Small intestine (tissue), 16 donors: Measurements from ENCODE around the gene MPL. TPM values are rescaled to one million over a fixed set of nuclear protein-coding genes. Genes with fewer than 3 reads are reported as not detected.

Experiments used
- DNase-seq, 2 donors: peaks; one replicate each; pipeline versions ENCODE4 v3.0.0 to v3.0.0-alpha.2; 2013
- FAIRE-seq: peaks from 2 replicates; lab custom pipeline; 2012; peaks lifted over from hg19 to GRCh38; lab: Jason Lieb, UNC
- H3K27ac ChIP-seq, 3 donors: one replicate each; pipeline ENCODE4 v1.5.1; 2013; ENCODE audit warnings: low read length in 2 of 3, mild to moderate bottlenecking in 2 of 3, control low read depth in 1 of 3, inconsistent platforms in 1 of 3, low read depth in 1 of 3, moderate library complexity in 1 of 3
- H3K27me3 ChIP-seq, 3 donors: one replicate each; pipeline ENCODE4 v1.6.1; 2013; ENCODE audit warnings: low read length in 3 of 3, inconsistent platforms in 1 of 3; ENCODE audit not compliant: control insufficient read depth in 3 of 3, insufficient read depth in 3 of 3
- H3K36me3 ChIP-seq, 3 donors: one replicate each; pipeline ENCODE4 v1.6.1; 2013; ENCODE audit warnings: low read length in 3 of 3, inconsistent platforms in 1 of 3, low read depth in 1 of 3, mild to moderate bottlenecking in 1 of 3, moderate library complexity in 1 of 3; ENCODE audit not compliant: control insufficient read depth in 3 of 3, insufficient read depth in 2 of 3
- H3K4me1 ChIP-seq, 3 donors: one replicate each; pipeline ENCODE4 v1.6.1; 2013; ENCODE audit warnings: low read length in 2 of 3, inconsistent platforms in 1 of 3, low read depth in 1 of 3, mild to moderate bottlenecking in 1 of 3, moderate library complexity in 1 of 3; ENCODE audit not compliant: control insufficient read depth in 3 of 3, insufficient read depth in 2 of 3
- H3K4me3 ChIP-seq, 3 donors: one replicate each; pipeline ENCODE4 v1.5.1; 2013; ENCODE audit warnings: low read length in 3 of 3, control low read depth in 1 of 3, inconsistent platforms in 1 of 3, low read depth in 1 of 3, mild to moderate bottlenecking in 1 of 3, moderate library complexity in 1 of 3
- H3K9me3 ChIP-seq, 2 donors: one replicate each; pipeline ENCODE4 v1.6.1; 2013; ENCODE audit warnings: low read depth in 1 of 2, low read length in 1 of 2; ENCODE audit not compliant: control insufficient read depth in 2 of 2, insufficient read depth in 1 of 2
- WGBS, 3 donors: extraction: QIAGEN DNeasy Blood & Tissue Kit; methylation state at CpG; one replicate each; pipeline ENCODE4 v1.1.7; 2013; 5-methylcytosine and 5-hydroxymethylcytosine counted together
- long read RNA-seq, 10 donors: transcript quantifications; one replicate each; lab custom pipeline, GENCODE V29; 2026
- polyA plus RNA-seq, 4 donors: library from polyadenylated mRNA; stranded (reverse) in 3 of 4; unstranded in 1 of 4; fragments of 200-250 nt in 3 of 4; fragments of 120-200 nt in 1 of 4; gene quantifications; one replicate each; pipeline versions ENCODE4 v1.2.1 to v1.2.3, GENCODE V29; 2013
- donor health status: healthy with polysubstance abuse.
- donor health status: control.
- donor health status: control.
- donor health status: Bipolar disorder and iron deficiency.
- donor health status: healthy.

The MPL gene
- polyA plus RNA-seq: under 1 TPM in 1 of 4 donors, not detected in 3; 0.16 TPM
- long read RNA-seq, donor 1: 0 reads
- long read RNA-seq, donor 2: 0 reads
- long read RNA-seq, donor 3: 0 reads
- long read RNA-seq, donor 4: 0 reads
- long read RNA-seq, donor 5: 0 reads
- long read RNA-seq, donor 6: 0 reads
- long read RNA-seq, donor 7: 0 reads
- long read RNA-seq, donor 8: 0 reads
- long read RNA-seq, donor 9: 0 reads
- long read RNA-seq, donor 10: 0 reads

GRCh38 chr1:43337588-43337987, at the start of gene MPL:
TSS of gene MPL (plus strand) at chr1:43337818. CDS start at chr1:43337849, 31 bp downstream.
- Histone ChIP-seq H3K9me3 (no peaks in the 10 kb centered on the region), H3K36me3 (no peaks in the 10 kb centered on the region), H3K4me1 (peaks cover 0 to 9% (median 0%) of the 10 kb centered on the region in 3 donors), H3K4me3 (no peak within 1 kb of the TSS), H3K27ac (no peak within 1 kb of the TSS), H3K27me3 (no peaks in the 10 kb centered on the region)
- DNase-seq (no peak), FAIRE-seq (no peak)
- 69 to 93% (median 88%) methylated on average over 3 of the region's 3 CpGs for WGBS, 3 donors

GRCh38 chr1:43288058-43288784, 49.4 kb upstream of the MPL start:
- no peak for FAIRE-seq
- no peak overlapping the region for H3K27ac ChIP-seq
- 74 to 83% (median 82%) methylated on average over 9 of the region's 9 CpGs for WGBS, 3 donors

GRCh38 chr1:43288785-43289706, 48.6 kb upstream of the MPL start:
- no peaks in the 10 kb centered on the region for H3K9me3 ChIP-seq
- no peaks in the 10 kb centered on the region for H3K36me3 ChIP-seq
- H3K4me3 ChIP-seq: no peak overlapping the region
- FAIRE-seq: no peak
- peaks cover 0 to 28% (median 2%) of the 10 kb centered on the region in 3 donors for H3K4me1 ChIP-seq
- no peaks in the 10 kb centered on the region for H3K27me3 ChIP-seq
- peak; percentile 30 to 62 for DNase-seq
- peak overlapping the region in 1 of 3 donors; percentile 42 for H3K27ac ChIP-seq
- WGBS, 3 donors: 53 to 70% (median 63%) methylated on average over 12 of the region's 12 CpGs

More at GRCh38 chr1:43288058-43288784, 49.4 kb upstream of the MPL start:
- Histone ChIP-seq H3K27me3 (no peaks in the 10 kb centered on the region), H3K4me1 (peaks cover 0 to 36% (median 2%) of the 10 kb centered on the region in 3 donors), H3K9me3 (no peaks in the 10 kb centered on the region), H3K4me3 (no peak overlapping the region), H3K36me3 (peaks cover 0 to under 1% (median 0%) of the 10 kb centered on the region in 3 donors)
- DNase-seq: no peak

- Histone ChIP-seq H3K27ac (no peak overlapping the region), H3K27me3 (no peaks in the 10 kb centered on the region), H3K36me3 (no peaks in the 10 kb centered on the region), H3K4me1 (peaks cover 0 to 16% (median 0%) of the 10 kb centered on the region in 3 donors), H3K4me3 (no peak overlapping the region), H3K9me3 (no peaks in the 10 kb centered on the region)
- DNase-seq: no peak
- FAIRE-seq: no peak
- WGBS, 3 donors: 68 to 78% (median 75%) methylated on average over 7 of the region's 7 CpGs
Measured at GRCh38 chr1:43292216-43292615, 45.4 kb upstream of the MPL start.

GRCh38 chr1:43292679-43293078, 44.9 kb upstream of the MPL start:
- Histone ChIP-seq H3K4me1 (peaks cover 0 to 16% (median 0%) of the 10 kb centered on the region in 3 donors), H3K27me3 (no peaks in the 10 kb centered on the region), H3K36me3 (no peaks in the 10 kb centered on the region), H3K4me3 (no peak overlapping the region), H3K27ac (no peak overlapping the region), H3K9me3 (no peaks in the 10 kb centered on the region)
- FAIRE-seq (no peak), DNase-seq (no peak)
- 82 to 84% (median 82%) methylated on average over 5 of the region's 5 CpGs for WGBS, 3 donors

GRCh38 chr1:43293176-43293575, 44.4 kb upstream of the MPL start:
- H3K27ac ChIP-seq: no peak overlapping the region
- 81 to 85% (median 81%) methylated on average over 2 of the region's 2 CpGs for WGBS, 3 donors
- DNase-seq: no peak

GRCh38 chr1:43293896-43294760, 43.5 kb upstream of the MPL start:
- WGBS, 3 donors: 53 to 69% (median 63%) methylated on average over 7 of the region's 7 CpGs
- Histone ChIP-seq H3K27me3 (no peaks in the 10 kb centered on the region), H3K27ac (peak overlapping the region in 2 of 3 donors; percentile 1 to 33), H3K4me1 (peaks cover 0 to 7% (median 0%) of the 10 kb centered on the region in 3 donors), H3K9me3 (no peaks in the 10 kb centered on the region), H3K36me3 (no peaks in the 10 kb centered on the region), H3K4me3 (no peak overlapping the region)
- FAIRE-seq (no peak), DNase-seq (peak in 1 of 2 donors; percentile 86)

More at GRCh38 chr1:43293176-43293575, 44.4 kb upstream of the MPL start:
- no peak overlapping the region for H3K4me3 ChIP-seq
- H3K4me1 ChIP-seq: peaks cover 0 to 15% (median 0%) of the 10 kb centered on the region in 3 donors
- FAIRE-seq: no peak
- no peaks in the 10 kb centered on the region for H3K9me3 ChIP-seq
- no peaks in the 10 kb centered on the region for H3K27me3 ChIP-seq
- no peaks in the 10 kb centered on the region for H3K36me3 ChIP-seq
